Loucy (cell line): ENCODE results near the gene PROSER3.
"Not testable (repeated sequence)": the region's sequence is repeated elsewhere in the genome, so short reads cannot be mapped to it uniquely, and the experiment has no call there.

Experiments used
- H2AFZ ChIP-seq: fragments of 200-600 bp; sonication (generic); 2 replicates; pipeline ENCODE4 v1.6.0; 2016; ENCODE audit warnings: antibody characterized with exemption, mild to moderate bottlenecking, low read length, moderate library complexity
- H3F3A ChIP-seq: fragments of 200-600 bp; 2 replicates; pipeline ENCODE4 v1.6.0; 2016; ENCODE audit warnings: antibody characterized with exemption, low read depth, mild to moderate bottlenecking
- H3K27me3 ChIP-seq: fragments of 200-600 bp; sonication (generic); 2 replicates; pipeline ENCODE4 v1.6.1; 2014; ENCODE audit warnings: low read length, mild to moderate bottlenecking; ENCODE audit not compliant: insufficient read depth, poor library complexity, severe bottlenecking
- H3K36me3 ChIP-seq: fragments of 200-600 bp; sonication (generic); 2 replicates; pipeline ENCODE4 v1.6.1; 2016; ENCODE audit warnings: low read length; ENCODE audit not compliant: insufficient read depth
- H3K4me1 ChIP-seq: fragments of 200-600 bp; sonication (generic); 2 replicates; pipeline ENCODE4 v1.5.1; 2014; ENCODE audit warnings: low read length, mild to moderate bottlenecking; ENCODE audit not compliant: insufficient read depth, poor library complexity, severe bottlenecking
- H3K4me2 ChIP-seq: fragments of 200-600 bp; sonication (generic); 2 replicates; pipeline ENCODE4 v1.6.0; 2014; ENCODE audit warnings: antibody characterized with exemption, low read length, low read depth, mild to moderate bottlenecking; ENCODE audit not compliant: poor library complexity, severe bottlenecking
- H3K4me3 ChIP-seq: fragments of 200-600 bp; sonication (generic); 2 replicates; pipeline ENCODE4 v1.5.1; 2014; ENCODE audit warnings: low read length, mild to moderate bottlenecking, mixed read lengths; ENCODE audit not compliant: poor library complexity, severe bottlenecking
- H3K79me2 ChIP-seq: fragments of 200-600 bp; sonication (generic); 2 replicates; pipeline ENCODE4 v1.6.1; 2014; ENCODE audit warnings: low read length; ENCODE audit not compliant: insufficient read depth
- H3K9ac ChIP-seq: fragments of 200-600 bp; sonication (generic); 2 replicates; pipeline ENCODE4 v1.6.0; 2014; ENCODE audit warnings: mild to moderate bottlenecking, low read depth, low read length, moderate library complexity; ENCODE audit not compliant: poor library complexity, severe bottlenecking
- H3K9me2 ChIP-seq: fragments of 200-600 bp; sonication (generic); replicated peaks from 2 replicates; pipeline ENCODE4 v1.6.1; 2016; ENCODE audit warnings: low read depth, low read length, mixed read lengths
- H3K9me3 ChIP-seq: fragments of 200-600 bp; sonication (generic); 2 replicates; pipeline ENCODE4 v1.6.1; 2014; ENCODE audit warnings: mild to moderate bottlenecking, antibody characterized with exemption, low read length, low read depth; ENCODE audit not compliant: insufficient read depth
- H4K20me1 ChIP-seq: fragments of 200-600 bp; sonication (generic); 2 replicates; pipeline ENCODE4 v1.6.0; 2014; ENCODE audit warnings: antibody characterized with exemption, low read length, mild to moderate bottlenecking; ENCODE audit not compliant: insufficient read depth, poor library complexity, severe bottlenecking
- EZH2phosphoT487 ChIP-seq: fragments of 200-600 bp; IDR thresholded peaks from 2 replicates; pipeline ENCODE4 v1.6.1; 2018; ENCODE audit warnings: antibody characterized with exemption, mild to moderate bottlenecking, moderate library complexity, borderline replicate concordance
- TF ChIP-seq, protein P1 (sequence below): fragments of 200-600 bp; sonication (generic); conservative IDR thresholded peaks from 2 replicates; pipeline ENCODE4 v1.5.1; 2014; ENCODE audit warnings: mild to moderate bottlenecking, antibody characterized with exemption, low read length

The PROSER3 gene

DNA sequence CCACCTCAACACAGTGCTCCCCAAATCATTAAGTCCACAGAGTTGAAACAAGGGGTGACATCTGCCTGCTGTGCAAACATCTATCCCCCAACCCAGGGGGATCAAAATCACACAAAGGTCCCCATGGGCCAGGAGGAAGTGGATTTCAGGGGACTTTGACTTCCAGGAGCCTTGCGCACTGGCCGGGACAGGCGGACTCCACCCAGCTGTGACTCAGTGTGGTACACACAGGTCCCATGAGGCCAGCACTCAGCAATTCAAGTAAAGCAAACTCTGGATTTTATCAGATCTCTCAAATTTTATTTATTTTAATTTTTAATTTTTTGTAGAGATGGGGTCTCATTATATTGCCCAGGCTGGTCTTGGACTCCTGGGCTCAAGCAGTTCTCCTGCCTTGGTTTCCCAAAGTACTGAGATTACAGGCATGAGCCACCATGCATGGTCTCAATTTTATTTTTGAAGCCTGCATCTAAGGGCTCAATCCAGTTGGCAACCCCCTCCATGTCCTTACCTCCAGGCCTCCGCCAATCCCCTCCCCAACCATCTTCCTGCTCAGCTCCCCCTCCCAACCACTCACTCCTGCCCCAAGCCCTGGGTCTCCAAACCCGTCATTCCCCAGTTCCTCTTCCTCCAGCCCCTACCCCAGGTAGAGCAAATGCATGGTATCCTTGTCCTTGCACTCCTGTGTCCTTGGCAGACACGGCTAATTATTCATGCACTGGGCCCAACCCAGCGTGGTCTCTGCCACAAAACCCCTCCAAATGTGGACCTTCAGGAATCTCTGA is 35.6 kb downstream of the PROSER3 start:
- Histone ChIP-seq H3K27me3 (no peaks in the 10 kb centered on the region), H3K4me2 (no peak overlapping the region), H3F3A (no peaks in the 10 kb centered on the region), H2AFZ (no peak overlapping the region), H3K9me2 (no peaks in the 10 kb centered on the region), H3K4me3 (no peak overlapping the region), H3K9ac (no peak overlapping the region), H3K79me2 (no peaks in the 10 kb centered on the region), H3K9me3 (no peaks in the 10 kb centered on the region), H3K36me3 (no peaks in the 10 kb centered on the region), H4K20me1 (no peaks in the 10 kb centered on the region), H3K4me1 (no peaks in the 10 kb centered on the region)
- TF ChIP-seq, protein P1, sequence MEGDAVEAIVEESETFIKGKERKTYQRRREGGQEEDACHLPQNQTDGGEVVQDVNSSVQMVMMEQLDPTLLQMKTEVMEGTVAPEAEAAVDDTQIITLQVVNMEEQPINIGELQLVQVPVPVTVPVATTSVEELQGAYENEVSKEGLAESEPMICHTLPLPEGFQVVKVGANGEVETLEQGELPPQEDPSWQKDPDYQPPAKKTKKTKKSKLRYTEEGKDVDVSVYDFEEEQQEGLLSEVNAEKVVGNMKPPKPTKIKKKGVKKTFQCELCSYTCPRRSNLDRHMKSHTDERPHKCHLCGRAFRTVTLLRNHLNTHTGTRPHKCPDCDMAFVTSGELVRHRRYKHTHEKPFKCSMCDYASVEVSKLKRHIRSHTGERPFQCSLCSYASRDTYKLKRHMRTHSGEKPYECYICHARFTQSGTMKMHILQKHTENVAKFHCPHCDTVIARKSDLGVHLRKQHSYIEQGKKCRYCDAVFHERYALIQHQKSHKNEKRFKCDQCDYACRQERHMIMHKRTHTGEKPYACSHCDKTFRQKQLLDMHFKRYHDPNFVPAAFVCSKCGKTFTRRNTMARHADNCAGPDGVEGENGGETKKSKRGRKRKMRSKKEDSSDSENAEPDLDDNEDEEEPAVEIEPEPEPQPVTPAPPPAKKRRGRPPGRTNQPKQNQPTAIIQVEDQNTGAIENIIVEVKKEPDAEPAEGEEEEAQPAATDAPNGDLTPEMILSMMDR = no peak
- no peak for TF ChIP-seq EZH2phosphoT487

GRCh38 chr19:35795564-35795963 is 37.6 kb downstream of the PROSER3 start:
- not testable (repeated sequence) for H3F3A ChIP-seq, H3K27me3 ChIP-seq, H3K9me2 ChIP-seq, H2AFZ ChIP-seq, H3K4me2 ChIP-seq, H3K9me3 ChIP-seq, H3K4me3 ChIP-seq, H3K4me1 ChIP-seq, H3K79me2 ChIP-seq, H3K36me3 ChIP-seq, H4K20me1 ChIP-seq, H3K9ac ChIP-seq

DNA sequence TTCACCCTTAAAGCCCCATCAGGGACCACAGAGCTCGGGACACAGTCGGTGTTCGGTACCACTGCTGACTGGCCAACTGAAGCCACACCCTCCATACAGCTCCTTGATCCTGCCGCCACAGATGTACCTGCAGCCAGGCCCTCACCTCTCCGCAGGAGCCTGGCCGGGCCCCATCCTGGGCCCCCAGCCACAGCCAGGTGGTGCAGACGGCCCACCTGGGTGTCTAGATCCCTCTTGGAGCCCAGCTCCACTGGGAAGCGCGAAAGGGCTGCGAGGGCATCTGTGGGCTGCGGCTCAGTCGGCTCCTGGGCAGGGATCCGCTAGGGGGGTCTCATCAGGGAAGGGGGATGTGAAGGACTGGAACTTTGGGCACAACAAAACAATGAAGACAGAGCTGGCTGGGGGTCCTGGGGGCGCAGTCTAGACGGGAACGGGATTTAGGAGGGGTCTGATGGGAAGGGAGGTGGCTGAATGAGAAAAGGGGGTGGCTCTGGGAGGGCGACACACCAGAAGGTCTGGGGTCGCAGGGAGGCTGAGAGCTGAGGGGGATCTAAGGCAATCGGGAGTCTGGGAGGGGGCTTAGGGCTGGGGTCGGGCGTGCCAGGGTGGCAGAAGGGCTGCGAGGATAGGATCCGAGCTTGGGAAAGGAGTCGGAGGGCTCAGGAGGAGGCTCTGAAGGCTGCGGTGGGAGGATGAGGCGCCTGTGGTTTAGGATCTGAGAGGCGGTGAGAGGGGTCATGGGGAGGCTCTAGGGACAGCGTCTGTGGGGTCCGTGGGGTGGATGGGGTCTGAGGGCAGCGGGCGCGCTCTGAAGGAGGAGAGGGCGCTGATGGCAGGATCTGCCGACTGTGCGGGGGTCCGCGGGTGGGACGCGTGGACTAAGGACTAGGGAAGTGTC is 38.9 kb downstream of the PROSER3 start:
- Histone ChIP-seq H3K79me2 (no peaks in the 10 kb centered on the region), H3K4me3 (no peak overlapping the region), H3K4me2 (no peak overlapping the region), H3K9ac (no peak overlapping the region), H2AFZ (no peak overlapping the region), H3K9me2 (no peaks in the 10 kb centered on the region), H3K9me3 (no peaks in the 10 kb centered on the region), H3K27me3 (no peaks in the 10 kb centered on the region), H3F3A (no peaks in the 10 kb centered on the region), H3K36me3 (no peaks in the 10 kb centered on the region), H4K20me1 (no peaks in the 10 kb centered on the region), H3K4me1 (no peaks in the 10 kb centered on the region)
- TF ChIP-seq EZH2phosphoT487 = no peak
- TF ChIP-seq, protein P1 = no peak
